GM10847 (cell line): ENCODE data around the gene VAMP5.

Experiments used
- POLR2A ChIP-seq: IDR thresholded peaks from 2 replicates; pipeline ENCODE4 v1.6.1; 2011; ENCODE audit not compliant: insufficient read length; ENCODE audit errors: extremely low read depth

The VAMP5 gene

DNA sequence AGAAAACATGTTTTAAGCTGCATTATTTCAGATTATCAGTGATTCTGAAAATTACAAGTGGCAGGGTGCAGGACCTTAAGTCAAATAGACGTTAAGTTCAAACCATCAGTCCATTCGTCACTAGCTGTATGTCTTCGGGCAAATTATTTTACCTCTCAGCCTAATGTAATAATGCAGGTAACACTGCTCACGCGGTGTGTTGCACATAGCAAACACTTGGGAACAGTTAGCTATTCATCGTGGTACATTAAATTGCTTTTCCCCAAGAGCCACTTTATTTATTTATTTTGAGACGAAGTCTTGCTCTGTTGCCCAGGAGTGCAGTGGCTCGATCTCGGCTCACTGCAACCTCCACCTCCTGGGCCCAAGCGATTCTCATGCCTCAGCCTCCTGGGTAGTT, 35.1 kb upstream of the VAMP5 start:
- TF ChIP-seq POLR2A = no peak

DNA sequence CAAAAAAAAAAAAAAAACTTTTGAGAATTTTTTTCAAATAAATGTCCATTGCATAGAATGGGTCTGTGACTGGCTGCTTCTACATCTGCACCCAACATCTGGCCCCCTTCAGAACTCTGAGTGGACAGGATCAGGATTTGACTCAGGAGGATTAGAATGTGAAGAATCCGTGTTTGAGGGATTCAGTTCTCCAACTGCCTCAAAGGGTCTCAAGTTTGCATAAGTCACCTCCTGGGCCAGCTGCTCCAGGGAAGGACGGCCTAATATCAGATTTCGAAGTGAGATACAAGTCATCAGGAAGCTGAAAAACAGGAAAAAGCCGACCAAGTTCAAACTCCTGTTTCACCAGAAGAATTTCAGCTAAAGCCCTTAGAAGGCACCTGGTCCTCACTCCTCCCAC, 34.4 kb upstream of the VAMP5 start:
- TF ChIP-seq POLR2A = no peak

DNA sequence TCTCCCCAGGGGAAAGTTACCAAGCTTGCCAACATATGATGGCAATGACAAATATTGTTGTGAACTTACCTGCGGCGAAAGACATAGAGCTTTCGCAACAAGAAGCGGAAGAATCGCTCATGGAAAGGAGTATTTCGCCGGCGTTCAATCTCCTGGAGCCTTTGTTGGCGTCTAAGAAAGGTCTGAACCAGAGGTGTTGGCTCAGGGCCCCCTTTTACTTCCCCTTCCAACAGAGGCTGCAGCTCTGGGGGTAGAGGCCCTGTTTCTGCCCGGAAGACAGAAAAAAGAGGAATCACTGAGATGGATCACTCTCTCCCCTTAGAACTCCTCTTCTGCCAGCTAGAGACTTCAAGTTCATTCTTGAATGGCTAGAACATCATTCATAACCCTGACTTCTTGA, 33.7 kb upstream of the VAMP5 start:
- no peak for TF ChIP-seq POLR2A

- no peak for TF ChIP-seq POLR2A
Measured at GRCh38 chr2:85551698-85552678, 32.2 kb upstream of the VAMP5 start.

DNA sequence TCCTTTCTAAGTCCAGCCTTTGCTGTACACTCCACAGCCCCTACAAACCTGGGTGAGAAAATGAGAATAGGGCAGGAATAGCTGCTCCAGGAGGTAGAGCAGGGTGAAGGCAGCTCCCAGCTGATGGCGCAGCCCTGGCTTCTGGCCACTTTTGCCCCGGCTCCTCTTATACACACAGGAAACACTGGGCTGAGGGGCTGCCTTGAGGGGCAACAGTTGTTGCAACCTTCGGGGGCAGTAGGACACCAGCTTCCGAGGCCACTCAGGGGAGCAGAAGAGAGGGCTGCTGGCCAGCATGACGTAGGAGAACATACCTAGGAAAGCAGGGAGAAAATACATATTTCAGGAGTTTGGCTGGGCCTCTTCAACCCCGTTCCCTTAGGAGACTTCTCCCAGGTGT, 31.0 kb upstream of the VAMP5 start:
- TF ChIP-seq POLR2A = no peak

- TF ChIP-seq POLR2A = no peak
Measured at GRCh38 chr2:85554980-85555612, 29.1 kb upstream of the VAMP5 start.

- no peak for TF ChIP-seq POLR2A
Measured at GRCh38 chr2:85557130-85557529, 27.1 kb upstream of the VAMP5 start.

DNA sequence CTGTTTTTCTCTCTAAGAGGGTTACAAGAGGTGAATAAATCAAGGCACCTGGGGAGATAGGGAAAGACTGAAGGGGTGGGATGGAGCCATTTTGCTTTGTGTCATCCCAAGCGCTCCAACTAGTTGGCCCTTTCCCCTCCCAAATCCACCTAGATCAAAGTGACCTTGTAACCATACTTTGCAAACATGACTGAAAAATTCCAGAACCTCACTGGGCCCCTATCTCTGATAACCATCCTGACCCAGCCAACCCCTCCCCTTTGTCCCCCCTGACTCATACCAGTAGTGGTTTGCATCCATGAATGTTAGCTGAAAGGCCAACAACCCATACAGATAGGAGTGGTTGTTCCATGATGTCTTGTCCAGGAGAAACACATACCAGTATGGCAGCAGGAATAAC, 26.1 kb upstream of the VAMP5 start:
- no peak for TF ChIP-seq POLR2A

- TF ChIP-seq POLR2A = no peak
Measured at GRCh38 chr2:85560812-85561279, 23.4 kb upstream of the VAMP5 start.

GRCh38 chr2:85561280-85562212, 22.7 kb upstream of the VAMP5 start, which contains the start of gene GGCX:
Gene GGCX (minus strand): TSS chr2:85561493. CDS start chr2:85561428, 65 bp downstream.
- peak; percentile 92 for TF ChIP-seq POLR2A

GRCh38 chr2:85564144-85564563, 20.1 kb upstream of the VAMP5 start:
- TF ChIP-seq POLR2A = no peak

DNA sequence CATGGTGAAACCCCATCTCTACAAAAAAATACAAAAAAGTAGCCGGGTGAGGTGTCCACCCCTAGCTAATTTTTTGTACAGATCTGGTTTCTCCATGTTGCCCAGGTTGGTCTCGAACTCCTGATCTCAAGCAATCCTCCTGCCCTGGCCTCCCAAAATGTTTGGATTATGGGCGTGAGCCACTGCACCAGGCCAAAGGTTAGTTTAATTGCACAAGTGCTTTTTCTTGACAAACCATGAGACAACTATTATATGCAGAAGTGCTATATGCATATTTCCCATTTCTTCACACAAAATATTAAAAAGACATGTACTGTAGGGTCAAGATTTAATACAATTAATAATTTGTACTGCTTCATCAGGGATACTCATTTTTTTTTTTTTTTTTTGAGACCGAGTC, 18.0 kb upstream of the VAMP5 start:
- no peak for TF ChIP-seq POLR2A

DNA sequence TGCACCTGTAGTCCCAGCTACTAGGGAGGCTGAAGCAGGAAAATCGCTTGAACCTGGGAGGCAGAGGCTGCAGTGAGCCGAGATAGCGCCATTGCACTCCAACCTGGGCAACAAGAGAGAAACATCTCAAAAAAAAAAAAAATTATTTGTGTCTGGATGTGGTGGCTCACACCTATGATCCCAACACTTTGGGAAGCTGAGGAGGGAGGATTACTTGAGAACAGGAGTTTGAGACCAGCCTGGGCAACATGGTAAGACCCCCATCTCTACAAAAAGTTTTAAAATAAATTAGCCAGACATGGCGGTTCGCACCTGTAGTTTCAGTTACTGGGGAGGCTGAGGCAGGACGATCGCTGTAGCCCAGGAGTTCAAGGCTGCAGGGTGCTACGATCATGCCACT, 8.5 kb upstream of the VAMP5 start:
- TF ChIP-seq POLR2A = no peak

DNA sequence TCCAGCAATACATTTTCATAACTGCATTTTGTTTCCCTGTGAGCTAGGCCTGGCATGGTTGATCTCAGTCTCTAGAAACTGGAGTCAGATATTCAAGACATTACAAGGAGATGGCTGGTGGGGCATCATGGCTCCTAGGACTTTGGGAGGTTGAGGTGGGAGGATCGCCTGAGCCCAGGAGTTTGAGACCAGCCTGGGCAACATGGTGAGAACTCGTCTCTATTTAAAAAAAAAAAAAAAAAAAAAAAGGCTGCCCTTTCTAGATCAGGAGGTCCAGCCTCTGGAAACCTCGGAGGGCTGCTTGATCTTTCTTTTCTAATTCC, 7.2 kb upstream of the VAMP5 start:
- TF ChIP-seq POLR2A = no peak
